SK-N-SH (cell line): ENCODE measurements around the gene CATSPERE. TPM values are rescaled to one million over a fixed set of nuclear protein-coding genes. Genes with fewer than 3 reads are reported as not detected.

Source experiments
- CTCF ChIA-PET: fragments of 300-600, 350-600 bp; formaldehyde crosslinking; extraction: SDS; loops from one replicate; lab custom pipeline; 2021; lab: Yijun Ruan, JAX
- POLR2A ChIA-PET: fragments of 350-600 bp; sonication (Branson Sonifier 250); formaldehyde crosslinking; extraction: SDS; loops from one replicate; lab custom pipeline; 2020; ENCODE audit warnings: antibody characterized with exemption, inconsistent platforms; lab: Yijun Ruan, JAX
- DNase-seq: peaks from one replicate; pipeline ENCODE4 v3.0.0; 2012
- H2AFZ ChIP-seq: fragments of 200-600 bp; sonication (generic); 2 replicates; pipeline ENCODE4 v1.8.1; 2016; ENCODE audit warnings: antibody characterized with exemption, mild to moderate bottlenecking, low read depth
- H3F3A ChIP-seq: fragments of 200-600 bp; sonication (generic); replicated peaks from 2 replicates; pipeline ENCODE3; 2016; ENCODE audit warnings: antibody characterized with exemption, mild to moderate bottlenecking; ENCODE audit not compliant: insufficient read depth
- H3K27ac ChIP-seq, 2 experiments: fragments of 200-500 bp in 1 of 2; fragments of 200-600 bp in 1 of 2; sonication (Bioruptor generic) in 1 of 2; sonication (generic), shearing (Covaris generic) in 1 of 2; 2 replicates each; pipeline versions ENCODE4 v1.5.1 to v1.6.1; 2014 to 2016; ENCODE audit warnings: low read depth in 2 of 2, inconsistent platforms in 1 of 2, low read length in 1 of 2, mild to moderate bottlenecking in 1 of 2, mixed read lengths in 1 of 2
- H3K27me3 ChIP-seq: fragments of 200-600 bp; sonication (generic), shearing (Covaris generic); 2 replicates; pipeline ENCODE4 v1.6.1; 2016; ENCODE audit warnings: mixed run types; ENCODE audit not compliant: insufficient read depth
- H3K36me3 ChIP-seq, 2 experiments: fragments of 200-500 bp in 1 of 2; fragments of 200-600 bp in 1 of 2; sonication (Bioruptor generic) in 1 of 2; sonication (generic) in 1 of 2; replicated peaks in 1 of 2; 2 replicates each; pipeline versions ENCODE3 to v1.5.1; 2014 to 2016; ENCODE audit warnings: low read length in 1 of 2, mild to moderate bottlenecking in 1 of 2; ENCODE audit not compliant: insufficient read depth in 2 of 2, control insufficient read depth in 1 of 2
- H3K4me1 ChIP-seq, 2 experiments: fragments of 200-500 bp in 1 of 2; fragments of 200-600 bp in 1 of 2; sonication (Bioruptor generic) in 1 of 2; sonication (generic), shearing (Covaris generic) in 1 of 2; 2 replicates each; pipeline versions ENCODE4 v1.5.1 to v1.6.1; 2014 to 2016; ENCODE audit warnings: low read depth in 1 of 2, low read length in 1 of 2, mixed run types in 1 of 2; ENCODE audit not compliant: insufficient read depth in 2 of 2, control insufficient read depth in 1 of 2
- H3K4me2 ChIP-seq: fragments of 200-600 bp; sonication (generic), shearing (Covaris generic); 2 replicates; pipeline ENCODE4 v1.6.1; 2017; ENCODE audit warnings: mixed run types
- H3K4me3 ChIP-seq, 2 experiments: fragments of 200-500 bp in 1 of 2; fragments of 200-600 bp in 1 of 2; sonication (Bioruptor generic) in 1 of 2; sonication (generic), shearing (Covaris generic) in 1 of 2; 2 replicates each; pipeline versions ENCODE4 v1.5.1 to v1.8.1; 2014 to 2016; ENCODE audit warnings: low read depth in 2 of 2, inconsistent platforms in 1 of 2, low read length in 1 of 2, mild to moderate bottlenecking in 1 of 2, mixed read lengths in 1 of 2, moderate library complexity in 1 of 2
- H3K79me2 ChIP-seq: fragments of 200-600 bp; sonication (generic); 2 replicates; pipeline ENCODE4 v1.8.1; 2017; ENCODE audit warnings: mild to moderate bottlenecking; ENCODE audit not compliant: insufficient read depth
- H3K9ac ChIP-seq: fragments of 200-600 bp; sonication (generic); 2 replicates; pipeline ENCODE4 v1.6.1; 2017; ENCODE audit warnings: mixed run types
- H3K9me2 ChIP-seq: fragments of 200-600 bp; sonication (generic); 2 replicates; pipeline ENCODE4 v1.6.1; 2017; ENCODE audit warnings: mixed run types
- H3K9me3 ChIP-seq: fragments of 200-600 bp; sonication (generic); 2 replicates; pipeline ENCODE4 v1.6.1; 2017; ENCODE audit warnings: mixed run types, mild to moderate bottlenecking, moderate library complexity
- H4K20me1 ChIP-seq: fragments of 200-600 bp; sonication (generic); 2 replicates; pipeline ENCODE4 v1.6.1; 2017; ENCODE audit warnings: mild to moderate bottlenecking, mixed run types; ENCODE audit not compliant: insufficient read depth
- CHD2 ChIP-seq: fragments of 150-350 bp; IDR thresholded peaks from 2 replicates; pipeline ENCODE4 v1.6.1; 2018; ENCODE audit warnings: low read length; ENCODE audit not compliant: partially characterized antibody
- EP300 ChIP-seq, 2 experiments: IDR thresholded peaks; 2 replicates each; pipeline versions ENCODE4 v1.4.0 to v1.6.1; 2012; ENCODE audit warnings: borderline replicate concordance in 1 of 2, low read depth in 1 of 2, low read length in 1 of 2
- FOSL2 ChIP-seq: IDR thresholded peaks from 2 replicates; pipeline ENCODE4 v1.4.0; 2012; ENCODE audit warnings: low read depth, mild to moderate bottlenecking, moderate library complexity, borderline replicate concordance
- FOXJ3 ChIP-seq: sonication (generic); formaldehyde crosslinking; IDR thresholded peaks from 2 replicates; pipeline ENCODE4 v1.5.1; 2020; ENCODE audit warnings: mild to moderate bottlenecking, missing genetic modification reagents
- GABPA ChIP-seq: IDR thresholded peaks from 2 replicates; pipeline ENCODE4 v1.4.0; 2012; ENCODE audit warnings: low read depth, mild to moderate bottlenecking
- MEF2A ChIP-seq: IDR thresholded peaks from 2 replicates; pipeline ENCODE4 v1.4.0; 2012; ENCODE audit warnings: low read depth, borderline replicate concordance
- MXI1 ChIP-seq: IDR thresholded peaks from 2 replicates; pipeline ENCODE4 v1.6.1; 2012; ENCODE audit warnings: mild to moderate bottlenecking, low read depth, low read length, improper control_type of control experiment
- RAD21 ChIP-seq: IDR thresholded peaks from 2 replicates; pipeline ENCODE4 v1.6.1; 2012; ENCODE audit warnings: mild to moderate bottlenecking, low read length
- RFX5 ChIP-seq: IDR thresholded peaks from 2 replicates; pipeline ENCODE4 v1.6.1; 2012; ENCODE audit warnings: mild to moderate bottlenecking, improper control_type of control experiment, low read length
- WGBS: methylation state at CpG from one replicate; pipeline ENCODE4 v1.1.6; 2017; ENCODE audit warnings: low lambda C conversion rate; 5-methylcytosine and 5-hydroxymethylcytosine counted together
- polyA plus RNA-seq, 3 experiments: library from polyadenylated mRNA; depleted of rRNA; stranded (reverse); fragments of >200 nt; gene quantifications; 2 replicates each; pipeline ENCODE4 v1.2.3, GENCODE V29; 2012
- TF ChIP-seq, protein P1 (sequence below): IDR thresholded peaks from 2 replicates; pipeline ENCODE4 v1.4.0; 2012; ENCODE audit warnings: low read depth
- TF ChIP-seq, protein P2 (sequence below): IDR thresholded peaks from 2 replicates; pipeline ENCODE4 v1.4.0; 2012; ENCODE audit warnings: low read depth, borderline replicate concordance
- TF ChIP-seq, protein P3 (sequence below): fragments of 200-600 bp; sonication (generic); IDR thresholded peaks from 2 replicates; pipeline ENCODE4 v1.6.1; 2017; ENCODE audit warnings: antibody characterized with exemption, mild to moderate bottlenecking, moderate library complexity
- TF ChIP-seq, protein P4 (sequence below): IDR thresholded peaks from 2 replicates; pipeline ENCODE4 v1.4.0; 2012; ENCODE audit warnings: low read depth, borderline replicate concordance
- TF ChIP-seq, protein P5 (sequence below): fragments of 150-350 bp; IDR thresholded peaks from 2 replicates; pipeline ENCODE4 v1.6.1; 2016; ENCODE audit warnings: mild to moderate bottlenecking, low read depth, low read length

The CATSPERE gene
- polyA plus RNA-seq, 1 of the 3 experiments (the other 2 are of a cell fraction): 0.30 TPM

DNA sequence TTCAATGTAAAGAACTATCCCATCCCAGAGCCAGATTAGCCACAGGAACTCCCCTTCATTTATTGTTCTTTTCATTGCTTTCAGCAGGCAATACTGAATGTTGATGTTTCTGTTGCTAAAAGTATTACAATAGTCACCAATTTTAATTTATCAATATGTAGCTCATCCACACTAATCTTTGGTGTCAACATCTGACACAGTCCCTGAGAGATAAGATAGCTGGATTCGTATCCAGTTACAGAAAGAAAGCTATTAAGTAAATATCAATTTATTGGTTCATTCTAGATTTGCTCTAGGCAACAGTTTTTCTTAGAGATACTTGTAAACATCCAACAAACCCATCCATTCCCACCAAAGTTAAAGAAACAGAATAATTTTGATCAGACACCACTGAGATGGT is 14.0 kb upstream of the CATSPERE start:
- CTCF ChIA-PET: interaction anchor here (0.7 to 1.5 kb wide), 4 partner anchors 16 to 207 kb away, joined by 3 to 4 read pairs (median 3); no protein-coding TSS in a partner anchor
- POLR2A ChIA-PET: interaction anchor here (1.0 kb wide), 1 partner anchor 15 kb away, joined by 4 read pairs; the partner anchor contains the start of gene CATSPERE
- 92% methylated on average over 1 of the region's 1 CpG for WGBS

More for the DNA sequence above, 14.0 kb upstream of the CATSPERE start:
- Histone ChIP-seq H3K36me3 (peaks cover 27 to 37% of the 10 kb centered on the region in 2 experiments), H3K27ac (peak overlapping the region; percentile 82 to 95; a peak in 2 of 4 replicates), H3K9ac (no peak overlapping the region), H3K4me3 (no peak overlapping the region), H4K20me1 (peaks cover 5% of the 10 kb centered on the region; the same call in 1 of the 2 replicates), H3K9me2 (no peaks in the 10 kb centered on the region), H3F3A (peaks cover 24% of the 10 kb centered on the region), H3K79me2 (peaks cover 91% of the 10 kb centered on the region), H3K4me2 (0 out of 2 replicates have a peak overlapping the region, but pooled peaks have one; percentile 26), H2AFZ (no peak overlapping the region), H3K27me3 (no peaks in the 10 kb centered on the region), H3K4me1 (peaks cover 42 to 51% of the 10 kb centered on the region in 2 experiments; a peak in 3 of 4 replicates), H3K9me3 (no peaks in the 10 kb centered on the region)
- DNase-seq: no peak
- TF ChIP-seq, protein P1, sequence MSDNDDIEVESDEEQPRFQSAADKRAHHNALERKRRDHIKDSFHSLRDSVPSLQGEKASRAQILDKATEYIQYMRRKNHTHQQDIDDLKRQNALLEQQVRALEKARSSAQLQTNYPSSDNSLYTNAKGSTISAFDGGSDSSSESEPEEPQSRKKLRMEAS: no peak
- no peak for TF ChIP-seq MXI1
- no peak for TF ChIP-seq EP300 (IDR thresholded peaks at IDR 0.05; ENCODE audit: borderline replicate concordance in 1 of 2, low read depth in 1 of 2, low read length in 1 of 2)
- TF ChIP-seq RFX5: no peak
- TF ChIP-seq FOXJ3: no peak
- TF ChIP-seq, protein P2, sequence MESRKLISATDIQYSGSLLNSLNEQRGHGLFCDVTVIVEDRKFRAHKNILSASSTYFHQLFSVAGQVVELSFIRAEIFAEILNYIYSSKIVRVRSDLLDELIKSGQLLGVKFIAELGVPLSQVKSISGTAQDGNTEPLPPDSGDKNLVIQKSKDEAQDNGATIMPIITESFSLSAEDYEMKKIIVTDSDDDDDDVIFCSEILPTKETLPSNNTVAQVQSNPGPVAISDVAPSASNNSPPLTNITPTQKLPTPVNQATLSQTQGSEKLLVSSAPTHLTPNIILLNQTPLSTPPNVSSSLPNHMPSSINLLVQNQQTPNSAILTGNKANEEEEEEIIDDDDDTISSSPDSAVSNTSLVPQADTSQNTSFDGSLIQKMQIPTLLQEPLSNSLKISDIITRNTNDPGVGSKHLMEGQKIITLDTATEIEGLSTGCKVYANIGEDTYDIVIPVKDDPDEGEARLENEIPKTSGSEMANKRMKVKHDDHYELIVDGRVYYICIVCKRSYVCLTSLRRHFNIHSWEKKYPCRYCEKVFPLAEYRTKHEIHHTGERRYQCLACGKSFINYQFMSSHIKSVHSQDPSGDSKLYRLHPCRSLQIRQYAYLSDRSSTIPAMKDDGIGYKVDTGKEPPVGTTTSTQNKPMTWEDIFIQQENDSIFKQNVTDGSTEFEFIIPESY: no peak
- no peak for TF ChIP-seq MEF2A
- no peak for TF ChIP-seq FOSL2
- TF ChIP-seq RAD21: no peak
- no peak for TF ChIP-seq GABPA
- TF ChIP-seq, protein P3, sequence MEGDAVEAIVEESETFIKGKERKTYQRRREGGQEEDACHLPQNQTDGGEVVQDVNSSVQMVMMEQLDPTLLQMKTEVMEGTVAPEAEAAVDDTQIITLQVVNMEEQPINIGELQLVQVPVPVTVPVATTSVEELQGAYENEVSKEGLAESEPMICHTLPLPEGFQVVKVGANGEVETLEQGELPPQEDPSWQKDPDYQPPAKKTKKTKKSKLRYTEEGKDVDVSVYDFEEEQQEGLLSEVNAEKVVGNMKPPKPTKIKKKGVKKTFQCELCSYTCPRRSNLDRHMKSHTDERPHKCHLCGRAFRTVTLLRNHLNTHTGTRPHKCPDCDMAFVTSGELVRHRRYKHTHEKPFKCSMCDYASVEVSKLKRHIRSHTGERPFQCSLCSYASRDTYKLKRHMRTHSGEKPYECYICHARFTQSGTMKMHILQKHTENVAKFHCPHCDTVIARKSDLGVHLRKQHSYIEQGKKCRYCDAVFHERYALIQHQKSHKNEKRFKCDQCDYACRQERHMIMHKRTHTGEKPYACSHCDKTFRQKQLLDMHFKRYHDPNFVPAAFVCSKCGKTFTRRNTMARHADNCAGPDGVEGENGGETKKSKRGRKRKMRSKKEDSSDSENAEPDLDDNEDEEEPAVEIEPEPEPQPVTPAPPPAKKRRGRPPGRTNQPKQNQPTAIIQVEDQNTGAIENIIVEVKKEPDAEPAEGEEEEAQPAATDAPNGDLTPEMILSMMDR: no peak
- no peak for TF ChIP-seq CHD2
- TF ChIP-seq, protein P4, sequence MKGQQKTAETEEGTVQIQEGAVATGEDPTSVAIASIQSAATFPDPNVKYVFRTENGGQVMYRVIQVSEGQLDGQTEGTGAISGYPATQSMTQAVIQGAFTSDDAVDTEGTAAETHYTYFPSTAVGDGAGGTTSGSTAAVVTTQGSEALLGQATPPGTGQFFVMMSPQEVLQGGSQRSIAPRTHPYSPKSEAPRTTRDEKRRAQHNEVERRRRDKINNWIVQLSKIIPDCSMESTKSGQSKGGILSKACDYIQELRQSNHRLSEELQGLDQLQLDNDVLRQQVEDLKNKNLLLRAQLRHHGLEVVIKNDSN: no peak
- TF ChIP-seq, protein P5, sequence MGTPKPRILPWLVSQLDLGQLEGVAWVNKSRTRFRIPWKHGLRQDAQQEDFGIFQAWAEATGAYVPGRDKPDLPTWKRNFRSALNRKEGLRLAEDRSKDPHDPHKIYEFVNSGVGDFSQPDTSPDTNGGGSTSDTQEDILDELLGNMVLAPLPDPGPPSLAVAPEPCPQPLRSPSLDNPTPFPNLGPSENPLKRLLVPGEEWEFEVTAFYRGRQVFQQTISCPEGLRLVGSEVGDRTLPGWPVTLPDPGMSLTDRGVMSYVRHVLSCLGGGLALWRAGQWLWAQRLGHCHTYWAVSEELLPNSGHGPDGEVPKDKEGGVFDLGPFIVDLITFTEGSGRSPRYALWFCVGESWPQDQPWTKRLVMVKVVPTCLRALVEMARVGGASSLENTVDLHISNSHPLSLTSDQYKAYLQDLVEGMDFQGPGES: no peak
